Naive B cell (primary cell): Measurements from ENCODE around the gene PXT1. TPM values are rescaled to one million over a fixed set of nuclear protein-coding genes. Genes with fewer than 3 reads are reported as not detected.
A peak's percentile ranks its signal among the peaks of the same experiment; 100 is the strongest.

ENCODE experiments used
- ATAC-seq, 2 donors: fragments of 150-1000 bp; cut with Tn5 transposase; 2 replicates each; pipeline ENCODE4 v1.10.0; 2021; ENCODE audit warnings: low read depth in 2 of 2, mild to moderate bottlenecking in 2 of 2, moderate library complexity in 2 of 2
- DNase-seq: peaks from one replicate; pipeline ENCODE4 v3.0.0; 2022
- H3K27ac Mint-ChIP-seq, 6 donors: one replicate each; pipeline ENCODE4 v1.8.0; 2020 to 2022; ENCODE audit warnings: mild to moderate bottlenecking in 6 of 6, mixed read lengths in 6 of 6, moderate library complexity in 5 of 6, inconsistent platforms in 2 of 6
- H3K27me3 Mint-ChIP-seq, 3 donors: one replicate each; pipeline ENCODE4 v1.8.0; 2021 to 2022; ENCODE audit warnings: mixed read lengths in 3 of 3, mild to moderate bottlenecking in 1 of 3
- H3K36me3 Mint-ChIP-seq, 2 donors: one replicate each; pipeline ENCODE4 v1.8.0; 2020 to 2022; ENCODE audit warnings: mixed read lengths in 2 of 2, inconsistent platforms in 1 of 2, mild to moderate bottlenecking in 1 of 2
- H3K4me1 Mint-ChIP-seq, 3 donors: one replicate each; pipeline ENCODE4 v1.8.0; 2020 to 2022; ENCODE audit warnings: mixed read lengths in 3 of 3, inconsistent platforms in 1 of 3, mild to moderate bottlenecking in 1 of 3, moderate library complexity in 1 of 3
- H3K4me3 Mint-ChIP-seq, 8 donors: one replicate each; pipeline ENCODE4 v1.8.0; 2020 to 2022; ENCODE audit warnings: mild to moderate bottlenecking in 8 of 8, mixed read lengths in 8 of 8, moderate library complexity in 8 of 8, inconsistent platforms in 2 of 8
- H3K9me3 Mint-ChIP-seq, 7 donors: one replicate each; pipeline ENCODE4 v1.8.0; 2020 to 2022; ENCODE audit warnings: mixed read lengths in 7 of 7, mild to moderate bottlenecking in 5 of 7, inconsistent platforms in 2 of 7, moderate library complexity in 1 of 7
- polyA plus RNA-seq, 6 donors: library from polyadenylated mRNA; unstranded; fragments of 300-500 nt; fragmentation: Illumina TruSeq; gene quantifications; one replicate each; pipeline ENCODE4 v1.2.3, GENCODE V29; 2021; ENCODE audit warnings: low read depth in 6 of 6

The PXT1 gene
- polyA plus RNA-seq, 6 donors from 2014 or later, result not detected

- ATAC-seq (no peak), DNase-seq (no peak)
- H3K27ac Mint-ChIP-seq, result no peak overlapping the region
- H3K36me3 Mint-ChIP-seq, result peaks cover 0 to 5% of the 10 kb centered on the region in 2 donors
- no peaks in the 10 kb centered on the region for H3K4me1 Mint-ChIP-seq
- peaks cover 0 to 11% (median 5%) of the 10 kb centered on the region in 3 donors for H3K27me3 Mint-ChIP-seq
- H3K4me3 Mint-ChIP-seq, result no peak overlapping the region
- H3K9me3 Mint-ChIP-seq, result peaks cover 0 to 6% (median 4%) of the 10 kb centered on the region in 7 donors
These were observed 90.0 kb downstream of the PXT1 start for GRCh38 chr6:36352477-36353157.

- H3K4me1 Mint-ChIP-seq, result no peaks in the 10 kb centered on the region
These were observed 91.7 kb downstream of the PXT1 start for GRCh38 chr6:36350681-36351571.

GRCh38 chr6:36350082-36350481 is 92.6 kb downstream of the PXT1 start:
- Mint-ChIP-seq H3K9me3 (peaks cover 0 to 6% (median 4%) of the 10 kb centered on the region in 7 donors), H3K36me3 (peaks cover 0 to 5% of the 10 kb centered on the region in 2 donors), H3K4me3 (no peak overlapping the region), H3K27ac (no peak overlapping the region), H3K27me3 (peaks cover 0 to 5% (median 0%) of the 10 kb centered on the region in 3 donors), H3K4me1 (no peaks in the 10 kb centered on the region)
- no peak for DNase-seq
- no peak for ATAC-seq

More at GRCh38 chr6:36350681-36351571, 91.7 kb downstream of the PXT1 start:
- H3K9me3 Mint-ChIP-seq, result peaks cover 0 to 6% (median 4%) of the 10 kb centered on the region in 7 donors
- DNase-seq, result no peak
- peaks cover 0 to 5% of the 10 kb centered on the region in 2 donors for H3K36me3 Mint-ChIP-seq
- H3K27ac Mint-ChIP-seq, result peak overlapping the region in 2 of 6 donors; percentile 69 to 75
- peaks cover 0 to 5% (median 0%) of the 10 kb centered on the region in 3 donors for H3K27me3 Mint-ChIP-seq
- peak overlapping the region in 2 of 8 donors; percentile 22 to 38 for H3K4me3 Mint-ChIP-seq
- ATAC-seq, result no peak

- H3K27me3 Mint-ChIP-seq, result peaks cover 0 to 5% (median 0%) of the 10 kb centered on the region in 3 donors
- peaks cover 0 to 5% of the 10 kb centered on the region in 2 donors for H3K36me3 Mint-ChIP-seq
- DNase-seq, result peak; percentile 8
- no peak overlapping the region for H3K27ac Mint-ChIP-seq
- peak; percentile 64 to 67 for ATAC-seq
- no peaks in the 10 kb centered on the region for H3K4me1 Mint-ChIP-seq
- no peak overlapping the region for H3K4me3 Mint-ChIP-seq
- H3K9me3 Mint-ChIP-seq, result peaks cover 0 to 6% (median 4%) of the 10 kb centered on the region in 7 donors
These were observed 93.4 kb downstream of the PXT1 start for GRCh38 chr6:36349240-36349639.

GRCh38 chr6:36347621-36348020 is 95.0 kb downstream of the PXT1 start:
- Mint-ChIP-seq H3K9me3 (peaks cover 0 to under 1% (median 0%) of the 10 kb centered on the region in 7 donors), H3K27ac (no peak overlapping the region), H3K27me3 (peaks cover 0 to 10% (median 0%) of the 10 kb centered on the region in 3 donors), H3K4me1 (no peaks in the 10 kb centered on the region), H3K36me3 (no peaks in the 10 kb centered on the region), H3K4me3 (no peak overlapping the region)
- no peak for ATAC-seq
- DNase-seq, result no peak

- H3K4me1 Mint-ChIP-seq, result no peaks in the 10 kb centered on the region
- no peak overlapping the region for H3K4me3 Mint-ChIP-seq
- H3K27me3 Mint-ChIP-seq, result peaks cover 0 to 10% (median 0%) of the 10 kb centered on the region in 3 donors
- ATAC-seq (no peak), DNase-seq (no peak)
- H3K9me3 Mint-ChIP-seq, result no peaks in the 10 kb centered on the region
- H3K36me3 Mint-ChIP-seq, result no peaks in the 10 kb centered on the region
- peak overlapping the region in 2 of 6 donors; percentile 66 to 81 for H3K27ac Mint-ChIP-seq
These were observed 96.0 kb downstream of the PXT1 start for GRCh38 chr6:36346486-36347273.

- DNase-seq (no peak), ATAC-seq (no peak)
- no peaks in the 10 kb centered on the region for H3K36me3 Mint-ChIP-seq
- peak overlapping the region in 2 of 6 donors; percentile 54 to 66 for H3K27ac Mint-ChIP-seq
- H3K27me3 Mint-ChIP-seq, result peaks cover 2 to 11% (median 3%) of the 10 kb centered on the region in 3 donors
- H3K4me1 Mint-ChIP-seq, result peaks cover 1 to 4% (median 2%) of the 10 kb centered on the region in 3 donors
- H3K9me3 Mint-ChIP-seq, result no peaks in the 10 kb centered on the region
- no peak overlapping the region for H3K4me3 Mint-ChIP-seq
These were observed 96.8 kb downstream of the PXT1 start for GRCh38 chr6:36345681-36346466.

GRCh38 chr6:36343109-36343680 is 99.5 kb downstream of the PXT1 start:
- no peak for DNase-seq
- Mint-ChIP-seq H3K9me3 (no peaks in the 10 kb centered on the region), H3K36me3 (no peaks in the 10 kb centered on the region), H3K27ac (no peak overlapping the region), H3K4me3 (no peak overlapping the region), H3K27me3 (peaks cover 6 to 8% (median 7%) of the 10 kb centered on the region in 3 donors), H3K4me1 (peaks cover 3 to 24% (median 9%) of the 10 kb centered on the region in 3 donors)
- no peak for ATAC-seq

GRCh38 chr6:36340618-36341454 is 101.8 kb downstream of the PXT1 start:
- peaks cover 9 to 47% (median 25%) of the 10 kb centered on the region in 3 donors for H3K4me1 Mint-ChIP-seq
- peaks cover 6 to 15% (median 7%) of the 10 kb centered on the region in 3 donors for H3K27me3 Mint-ChIP-seq
- H3K4me3 Mint-ChIP-seq, result peak overlapping the region; percentile 53 to 91 (median 82)
- DNase-seq, result peak; percentile 60
- peak overlapping the region in 5 of 6 donors; percentile 35 to 83 (median 64) for H3K27ac Mint-ChIP-seq
- H3K9me3 Mint-ChIP-seq, result no peaks in the 10 kb centered on the region
- no peaks in the 10 kb centered on the region for H3K36me3 Mint-ChIP-seq
- ATAC-seq, result peak; percentile 56 to 67
